K562 (cell line): ENCODE results near the gene RAB27B. TPM values are rescaled to one million over a fixed set of nuclear protein-coding genes. Genes with fewer than 3 reads are reported as not detected.

Experiments used
- ATAC-seq: fragments of 200-7000 bp; cut with Tn5 transposase; 3 replicates; pipeline ENCODE4 v1.9.1; 2020; ENCODE audit warnings: moderate library complexity
- BruUV-seq: library from RNA; stranded (reverse); fragments of 400-500 nt; replicated peaks from 2 replicates; lab custom pipeline; 2021; lab: Mats Ljungman, UMichigan
- CTCF ChIA-PET: fragments of 300-600 bp; formaldehyde crosslinking; extraction: SDS; loops from one replicate; lab custom pipeline; 2021; ENCODE audit warnings: low intra/inter-chr PET ratio; lab: Yijun Ruan, JAX
- POLR2A ChIA-PET: fragments of 300-600, 350-650 bp; sonication (Branson Sonifier 250); formaldehyde crosslinking; extraction: SDS; loops from one replicate; lab custom pipeline; 2021; ENCODE audit warnings: antibody characterized with exemption, inconsistent platforms; lab: Yijun Ruan, JAX
- DNase-seq, 4 experiments: peaks; one replicate each; pipeline versions ENCODE4 v3.0.0 to v3.0.0-alpha.2; 2011 to 2018; ENCODE audit warnings: low spot score in 3 of 4, mixed read lengths in 3 of 4; ENCODE audit errors: extremely low read depth in 1 of 4
- FAIRE-seq: peaks from 2 replicates; lab custom pipeline; 2011; peaks lifted over from hg19 to GRCh38; lab: Jason Lieb, UNC
- H2AFZ ChIP-seq: 2 replicates; pipeline ENCODE4 v1.6.0; 2011; ENCODE audit warnings: low read depth, low read length, control low read depth, inconsistent platforms
- H3K27ac ChIP-seq: fragments of 200-600 bp; 3 replicates; pipeline ENCODE4 v1.8.0; 2011; ENCODE audit warnings: low read depth, mild to moderate bottlenecking, control low read depth, inconsistent platforms, low read length, moderate library complexity, mixed read lengths; ENCODE audit errors: extremely low read depth
- H3K27me3 ChIP-seq, 2 experiments: fragments of 300-600 bp in 1 of 2; 2 replicates in 1 of 2; 3 replicates in 1 of 2; pipeline versions ENCODE4 v1.6.0 to v1.8.0; 2011; ENCODE audit warnings: inconsistent platforms in 2 of 2, low read length in 2 of 2, mild to moderate bottlenecking in 1 of 2, mixed read lengths in 1 of 2, moderate library complexity in 1 of 2; ENCODE audit not compliant: control insufficient read depth in 2 of 2, insufficient read depth in 2 of 2
- H3K36me3 ChIP-seq: fragments of 300-600 bp; 3 replicates; pipeline ENCODE4 v1.8.0; 2011; ENCODE audit warnings: mild to moderate bottlenecking, low read length, inconsistent platforms; ENCODE audit not compliant: control insufficient read depth, insufficient read depth
- H3K4me1 ChIP-seq, 2 experiments: fragments of 200-600 bp in 1 of 2; replicated peaks in 1 of 2; 2 replicates in 1 of 2; 3 replicates in 1 of 2; pipeline versions ENCODE4 v1.5.1 to v1.8.0; 2011; ENCODE audit warnings: inconsistent platforms in 2 of 2, low read length in 2 of 2, mild to moderate bottlenecking in 1 of 2, mixed read lengths in 1 of 2, moderate library complexity in 1 of 2; ENCODE audit not compliant: control insufficient read depth in 2 of 2, insufficient read depth in 2 of 2
- H3K4me2 ChIP-seq: 2 replicates; pipeline ENCODE4 v1.6.1; 2011; ENCODE audit warnings: low read length, control low read depth, inconsistent platforms, mixed read lengths; ENCODE audit not compliant: insufficient read depth
- H3K4me3 ChIP-seq: fragments of 200-600 bp; sonication (generic), shearing (Covaris generic); 2 replicates; pipeline ENCODE4 v1.5.1; 2016; ENCODE audit warnings: control low read depth, inconsistent platforms
- H3K79me2 ChIP-seq: fragments of 200-600 bp; 3 replicates; pipeline ENCODE4 v1.8.0; 2011; ENCODE audit warnings: low read length, inconsistent platforms; ENCODE audit not compliant: control insufficient read depth, insufficient read depth
- H3K9ac ChIP-seq, 2 experiments: 2 replicates each; pipeline versions ENCODE4 v1.6.0 to v1.6.1; 2011; ENCODE audit warnings: low read depth in 2 of 2, low read length in 2 of 2, control low read depth in 1 of 2, inconsistent platforms in 1 of 2, mild to moderate bottlenecking in 1 of 2, mixed read lengths in 1 of 2; ENCODE audit not compliant: insufficient read depth in 1 of 2
- H3K9me1 ChIP-seq: one replicate; pipeline ENCODE4 v1.6.0; 2011; ENCODE audit warnings: inconsistent platforms, mild to moderate bottlenecking, low read length, moderate library complexity; ENCODE audit not compliant: control insufficient read depth, insufficient read depth
- H3K9me3 ChIP-seq: replicated peaks from 2 replicates; pipeline ENCODE4 v1.5.1; 2011; ENCODE audit warnings: low read depth, low read length, inconsistent platforms; ENCODE audit not compliant: control insufficient read depth, insufficient read depth
- H4K20me1 ChIP-seq: replicated peaks from 2 replicates; pipeline ENCODE4 v1.6.1; 2011; ENCODE audit warnings: low read length, inconsistent platforms, mixed read lengths; ENCODE audit not compliant: control insufficient read depth, insufficient read depth
- ARID1B ChIP-seq: fragments of 450-650 bp; IDR thresholded peaks from 2 replicates; pipeline ENCODE4 v1.6.1; 2016; ENCODE audit warnings: antibody characterized with exemption, mild to moderate bottlenecking, inconsistent platforms
- CBFA2T3 ChIP-seq: fragments of 450-650 bp; IDR thresholded peaks from 2 replicates; pipeline ENCODE4 v1.6.1; 2017
- CHD4 ChIP-seq: fragments of 200-600 bp; sonication (generic); IDR thresholded peaks from 3 replicates; pipeline ENCODE4 v1.6.1; 2012; ENCODE audit warnings: low read depth, mild to moderate bottlenecking, mixed read lengths, low read length, inconsistent platforms; ENCODE audit not compliant: insufficient read depth, insufficient replicate concordance, poor library complexity, severe bottlenecking
- CSDE1 ChIP-seq, 2 experiments: fragments of 450-650 bp; IDR thresholded peaks; 2 replicates each; pipeline ENCODE4 v1.6.1; 2016; ENCODE audit warnings: mild to moderate bottlenecking in 1 of 2
- CXXC5 ChIP-seq: fragments of 250-450 bp; sonication (Bioruptor Pico); IDR thresholded peaks from 2 replicates; pipeline ENCODE4 v1.8.0; 2022; ENCODE audit warnings: inconsistent platforms, mild to moderate bottlenecking, moderate library complexity
- FOXA3 ChIP-seq, 2 experiments: fragments of 450-650 bp in 1 of 2; sonication (generic) in 1 of 2; formaldehyde crosslinking; IDR thresholded peaks in 1 of 2; conservative IDR thresholded peaks in 1 of 2; 2 replicates each; pipeline versions ENCODE4 v1.4.0 to v1.8.0; 2020 to 2022; ENCODE audit warnings: mild to moderate bottlenecking in 2 of 2, missing genetic modification reagents in 1 of 2
- HSF4 ChIP-seq: fragments of 250-450 bp; sonication (Bioruptor Pico); IDR thresholded peaks from 2 replicates; pipeline ENCODE4 v2.1.2; 2022; ENCODE audit warnings: mild to moderate bottlenecking, moderate library complexity, borderline replicate concordance
- MCM7 ChIP-seq, 2 experiments: fragments of 450-650 bp; IDR thresholded peaks; 2 replicates each; pipeline ENCODE4 v1.6.1; 2016 to 2018
- MTA1 ChIP-seq: fragments of 450-650 bp; IDR thresholded peaks from 2 replicates; pipeline ENCODE4 v1.6.1; 2017; ENCODE audit warnings: borderline replicate concordance
- NFE2L1 ChIP-seq: fragments of 450-650 bp; IDR thresholded peaks from 2 replicates; pipeline ENCODE4 v1.6.1; 2016; ENCODE audit warnings: missing genetic modification characterization, low read depth, mild to moderate bottlenecking, missing compliant biosample characterization, moderate library complexity, borderline replicate concordance
- RUNX1 ChIP-seq: sonication (generic); IDR thresholded peaks from 2 replicates; pipeline ENCODE4 v1.6.1; 2016; ENCODE audit warnings: antibody characterized with exemption, low read depth
- TAL1 ChIP-seq: fragments of 450-650 bp; IDR thresholded peaks from 2 replicates; pipeline ENCODE4 v1.6.1; 2016; ENCODE audit warnings: mild to moderate bottlenecking
- TCF3 ChIP-seq: sonication (generic); formaldehyde crosslinking; IDR thresholded peaks from 2 replicates; pipeline ENCODE4 v1.4.0; 2020; ENCODE audit warnings: mild to moderate bottlenecking, missing genetic modification reagents
- TEAD4 ChIP-seq, 2 experiments: sonication (generic) in 1 of 2; formaldehyde crosslinking in 1 of 2; IDR thresholded peaks; 2 replicates each; pipeline versions ENCODE4 v1.6.1 to v1.8.0; 2012 to 2022; ENCODE audit warnings: borderline replicate concordance in 1 of 2, inconsistent platforms in 1 of 2, low read length in 1 of 2, mild to moderate bottlenecking in 1 of 2, missing genetic modification reagents in 1 of 2
- TRIM24 ChIP-seq, 2 experiments: fragments of 450-650 bp; IDR thresholded peaks; 2 replicates each; pipeline ENCODE4 v1.6.1; 2016
- ZNF639 ChIP-seq, 2 experiments: fragments of 200-800 bp in 1 of 2; sonication (Bioruptor generic) in 1 of 2; sonication (generic) in 1 of 2; formaldehyde crosslinking in 1 of 2; IDR thresholded peaks in 1 of 2; conservative IDR thresholded peaks in 1 of 2; 2 replicates each; pipeline versions ENCODE4 v1.5.0 to v1.6.1; 2016 to 2020; ENCODE audit warnings: missing compliant biosample characterization in 1 of 2, missing genetic modification characterization in 1 of 2, missing genetic modification reagents in 1 of 2
- WGBS: fragments of 100-300 bp; shearing (Covaris generic); methylation state at CpG from one replicate; pipeline ENCODE4 v1.1.6; 2016; ENCODE audit warnings: low coverage, mixed read lengths; ENCODE audit not compliant: insufficient coverage; ENCODE audit errors: missing lambda C conversion rate; 5-methylcytosine and 5-hydroxymethylcytosine counted together
- in situ Hi-C: fragments of 300-500 bp; cut with MboI; formaldehyde crosslinking; loops from 4 replicates; pipeline ENCODE4 v1.15.0; 2018; ENCODE audit warnings: inconsistent platforms, mixed read lengths
- intact Hi-C: fragments of 100-400 bp; cut with micrococcal nuclease; formaldehyde crosslinking; loops from 2 replicates; pipeline ENCODE4 v1.14.2; 2022
- polyA plus RNA-seq, 8 experiments: library from polyadenylated mRNA; depleted of rRNA in 4 of 8; stranded (reverse) in 5 of 8; unstranded in 3 of 8; fragments of >200 nt; fragmentation: Nextera tagmentation in 2 of 8; fragmentation: Illumina TruSeq in 1 of 8; extraction: Ambion mirVana in 2 of 8; extraction: Trizol in 1 of 8; gene quantifications; 2 replicates each; pipeline versions ENCODE4 v1.2.1 to v1.2.3, GENCODE V29; 2011 to 2014; ENCODE audit warnings: inconsistent platforms in 1 of 8, missing spikeins in 1 of 8
- total RNA-seq, 7 experiments: library from RNA; depleted of rRNA in 6 of 7; stranded (reverse); fragments of >200 nt in 6 of 7; fragmentation: Illumina TruSeq in 2 of 7; extraction: Trizol in 2 of 7; gene quantifications; 2 replicates each; pipeline versions ENCODE4 v1.2.1 to v1.2.3, GENCODE V29; 2011 to 2021; ENCODE audit warnings: low replicate concordance in 1 of 7
- TF ChIP-seq, protein P1 (sequence below): fragments of 450-650 bp; conservative IDR thresholded peaks from 2 replicates; pipeline ENCODE4 v1.6.1; 2016; ENCODE audit warnings: missing genetic modification characterization, low read depth, mild to moderate bottlenecking, missing compliant biosample characterization, moderate library complexity
- TF ChIP-seq, protein P2 (sequence below): sonication (generic); formaldehyde crosslinking; IDR thresholded peaks from 2 replicates; pipeline ENCODE4 v1.8.0; 2022; ENCODE audit warnings: missing genetic modification reagents, mild to moderate bottlenecking, borderline replicate concordance

The RAB27B gene
- total and polyA plus RNA-seq, 9 of the 15 experiments (the other 6 are each of a cell fraction or from before 2014, with no cell fraction given), result 0.44 to 5.7 (median 1.2) TPM

DNA sequence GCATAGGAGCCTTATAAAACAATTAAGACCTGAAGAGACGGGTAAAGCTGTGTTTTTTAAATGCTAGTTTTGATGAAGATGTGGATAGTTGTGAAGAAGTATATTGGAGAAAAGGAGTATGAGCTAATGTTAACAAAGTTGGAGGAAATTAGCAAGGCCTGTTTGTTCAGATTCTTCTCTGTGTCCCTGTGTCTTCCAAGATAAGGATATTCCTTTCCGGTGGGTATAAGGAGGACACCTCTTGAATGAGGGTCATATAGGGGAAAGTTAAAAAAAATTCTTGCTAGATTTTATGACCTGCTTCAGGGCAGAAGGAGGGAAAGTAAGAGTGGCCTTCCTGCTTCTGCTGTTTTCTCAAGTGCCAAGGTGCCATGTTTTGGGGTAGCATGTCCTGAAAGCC, 72.0 kb downstream of the RAB27B start (continued):
- TF ChIP-seq NFE2L1 (tag) (no peak), CSDE1 (IDR thresholded peaks at IDR 0.05) (no peak), TEAD4 (IDR thresholded peaks at IDR 0.05; ENCODE audit: low read length) (peak; percentile 35), TEAD4 (CRISPR knock-in tag; IDR thresholded peaks at IDR 0.05; ENCODE audit: borderline replicate concordance) (no peak), CXXC5 (CRISPR knock-in tag) (no peak), TAL1 (peak; percentile 66), FOXA3 (CRISPR knock-in tag; conservative IDR thresholded peaks at IDR 0.05 in 1 of 2, IDR thresholded peaks at IDR 0.05 in 1 of 2) (peak in 1 of 2 experiments; percentile 41; a peak in 1 of 4 replicates), MTA1 (no peak), TRIM24 (IDR thresholded peaks at IDR 0.05) (peak in 1 of 2 experiments; percentile 36; a peak in 1 of 4 replicates), ARID1B (peak; percentile 76), CBFA2T3 (peak; percentile 75), TCF3 (CRISPR knock-in tag) (peak; percentile 35; the same call in 1 of the 2 replicates)

GRCh38 chr18:54904581-54904980, 76.3 kb downstream of the RAB27B start:
- no peaks in the 10 kb centered on the region for H3K4me1 ChIP-seq
- FAIRE-seq, result no peak
- no peak overlapping the region for H3K9ac ChIP-seq
- 22% methylated on average over 2 of the region's 2 CpGs for WGBS
- H3K36me3 ChIP-seq, result no peaks in the 10 kb centered on the region
- H2AFZ ChIP-seq, result no peak overlapping the region
- POLR2A ChIA-PET, result no interaction called here
- CTCF ChIA-PET, result no interaction called here
- BruUV-seq, result no TSS peak
- H3K27me3 ChIP-seq, result no peaks in the 10 kb centered on the region
- no peak overlapping the region for H3K27ac ChIP-seq
- H3K4me3 ChIP-seq, result no peak overlapping the region
- H3K9me3 ChIP-seq, result no peaks in the 10 kb centered on the region
- H3K9me1 ChIP-seq, result no peaks in the 10 kb centered on the region
- no peaks in the 10 kb centered on the region for H4K20me1 ChIP-seq
- DNase-seq, result no peak
- intact Hi-C loops (no loop called here), in situ Hi-C loops (no loop called here)
- H3K4me2 ChIP-seq, result no peak overlapping the region
- ATAC-seq, result no peak
- no peaks in the 10 kb centered on the region for H3K79me2 ChIP-seq
- TF ChIP-seq CHD4, result no peak
- TF ChIP-seq, protein P1, sequence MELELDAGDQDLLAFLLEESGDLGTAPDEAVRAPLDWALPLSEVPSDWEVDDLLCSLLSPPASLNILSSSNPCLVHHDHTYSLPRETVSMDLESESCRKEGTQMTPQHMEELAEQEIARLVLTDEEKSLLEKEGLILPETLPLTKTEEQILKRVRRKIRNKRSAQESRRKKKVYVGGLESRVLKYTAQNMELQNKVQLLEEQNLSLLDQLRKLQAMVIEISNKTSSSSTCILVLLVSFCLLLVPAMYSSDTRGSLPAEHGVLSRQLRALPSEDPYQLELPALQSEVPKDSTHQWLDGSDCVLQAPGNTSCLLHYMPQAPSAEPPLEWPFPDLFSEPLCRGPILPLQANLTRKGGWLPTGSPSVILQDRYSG (tag), result no peak
- TF ChIP-seq, protein P2, sequence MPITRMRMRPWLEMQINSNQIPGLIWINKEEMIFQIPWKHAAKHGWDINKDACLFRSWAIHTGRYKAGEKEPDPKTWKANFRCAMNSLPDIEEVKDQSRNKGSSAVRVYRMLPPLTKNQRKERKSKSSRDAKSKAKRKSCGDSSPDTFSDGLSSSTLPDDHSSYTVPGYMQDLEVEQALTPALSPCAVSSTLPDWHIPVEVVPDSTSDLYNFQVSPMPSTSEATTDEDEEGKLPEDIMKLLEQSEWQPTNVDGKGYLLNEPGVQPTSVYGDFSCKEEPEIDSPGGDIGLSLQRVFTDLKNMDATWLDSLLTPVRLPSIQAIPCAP (CRISPR knock-in tag), result no peak
- no peak for TF ChIP-seq RUNX1
- no peak for TF ChIP-seq HSF4
- no peak for TF ChIP-seq ZNF639 (CRISPR knock-in tag; conservative IDR thresholded peaks at IDR 0.05 in 1 of 2, IDR thresholded peaks at IDR 0.05 in 1 of 2)
- TF ChIP-seq MCM7 (IDR thresholded peaks at IDR 0.05), result no peak
